ENCODE measurements around the gene SGSH. TPM values are rescaled to one million over a fixed set of nuclear protein-coding genes. Genes with fewer than 3 reads are reported as not detected.
"Not testable (repeated sequence)": the region's sequence is repeated elsewhere in the genome, so short reads cannot be mapped to it uniquely, and the experiment has no call there.

Gene SGSH
- total RNA-seq, 4 donors from 2014 or later: 3.2 to 11.7 (median 6.1) TPM

DNA sequence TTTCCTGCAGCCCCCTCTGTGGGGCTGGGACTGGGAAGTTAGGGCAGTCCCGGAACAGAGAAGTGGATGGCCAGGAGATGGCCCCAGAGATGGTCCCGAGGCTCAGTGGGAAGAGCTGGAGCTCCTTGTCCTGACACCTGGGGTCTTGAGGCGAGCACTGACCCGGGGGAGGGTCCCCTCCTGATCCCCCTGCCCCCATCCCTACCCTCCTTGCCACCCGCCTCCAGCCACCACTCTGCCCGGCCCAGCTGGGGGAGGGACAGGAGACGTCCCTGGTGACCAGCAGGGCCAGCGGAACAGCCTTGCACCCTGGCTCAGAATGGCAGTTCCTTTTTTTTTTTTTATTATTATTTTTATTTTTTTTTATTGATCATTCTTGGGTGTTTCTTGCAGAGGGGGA is 26.6 kb upstream of the SGSH start:
- peaks cover 0 to 13% of the 10 kb centered on the region in 2 donors for H3K36me3 ChIP-seq
- in situ Hi-C loops (cut with MboI; ENCODE audit: low sequenced_read_pairs in 4 of 4): no loop called here

DNA sequence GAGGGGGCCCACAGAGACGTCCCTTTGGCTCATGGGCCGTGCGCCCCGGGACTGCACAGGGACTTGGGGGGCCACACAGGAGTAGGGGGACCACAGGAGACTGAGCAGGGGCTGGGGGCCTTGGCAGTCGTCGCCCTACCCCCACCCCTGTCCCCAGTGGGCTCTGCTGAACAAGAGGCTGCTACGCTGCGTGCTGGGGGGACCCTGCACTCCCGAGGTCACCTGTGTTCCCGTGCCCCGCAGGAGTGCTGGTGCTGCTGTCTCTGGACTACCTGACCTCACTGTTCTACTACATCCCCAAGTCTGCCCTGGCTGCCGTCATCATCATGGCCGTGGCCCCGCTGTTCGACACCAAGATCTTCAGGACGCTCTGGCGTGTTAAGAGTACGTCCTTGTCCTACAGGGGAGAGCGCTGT is 26.1 kb upstream of the SGSH start:
- TF ChIP-seq, protein P1, sequence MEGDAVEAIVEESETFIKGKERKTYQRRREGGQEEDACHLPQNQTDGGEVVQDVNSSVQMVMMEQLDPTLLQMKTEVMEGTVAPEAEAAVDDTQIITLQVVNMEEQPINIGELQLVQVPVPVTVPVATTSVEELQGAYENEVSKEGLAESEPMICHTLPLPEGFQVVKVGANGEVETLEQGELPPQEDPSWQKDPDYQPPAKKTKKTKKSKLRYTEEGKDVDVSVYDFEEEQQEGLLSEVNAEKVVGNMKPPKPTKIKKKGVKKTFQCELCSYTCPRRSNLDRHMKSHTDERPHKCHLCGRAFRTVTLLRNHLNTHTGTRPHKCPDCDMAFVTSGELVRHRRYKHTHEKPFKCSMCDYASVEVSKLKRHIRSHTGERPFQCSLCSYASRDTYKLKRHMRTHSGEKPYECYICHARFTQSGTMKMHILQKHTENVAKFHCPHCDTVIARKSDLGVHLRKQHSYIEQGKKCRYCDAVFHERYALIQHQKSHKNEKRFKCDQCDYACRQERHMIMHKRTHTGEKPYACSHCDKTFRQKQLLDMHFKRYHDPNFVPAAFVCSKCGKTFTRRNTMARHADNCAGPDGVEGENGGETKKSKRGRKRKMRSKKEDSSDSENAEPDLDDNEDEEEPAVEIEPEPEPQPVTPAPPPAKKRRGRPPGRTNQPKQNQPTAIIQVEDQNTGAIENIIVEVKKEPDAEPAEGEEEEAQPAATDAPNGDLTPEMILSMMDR (IDR thresholded peaks at IDR 0.05 in 4 of 5, conservative IDR thresholded peaks at IDR 0.05 in 1 of 5): no peak
- no peak for TF ChIP-seq POLR2A (IDR thresholded peaks at IDR 0.05)
- intact Hi-C loops (cut with DNase I; ENCODE audit: low total_unique reads) (no loop called here), in situ Hi-C loops (cut with MboI; ENCODE audit: low sequenced_read_pairs in 4 of 4) (no loop called here)
- Histone ChIP-seq H3K27ac (no peak overlapping the region), H3K4me1 (peaks cover 0 to 6% of the 10 kb centered on the region in 2 donors), H3K36me3 (peaks cover 0 to 17% of the 10 kb centered on the region in 2 donors), H3K4me3 (no peak overlapping the region), H3K27me3 (no peaks in the 10 kb centered on the region), H3K9me3 (no peaks in the 10 kb centered on the region)
- ATAC-seq (no peak), DNase-seq (no peak)

More for the DNA sequence above, 26.6 kb upstream of the SGSH start:
- Histone ChIP-seq H3K27ac (no peak overlapping the region), H3K9me3 (no peaks in the 10 kb centered on the region), H3K27me3 (no peaks in the 10 kb centered on the region), H3K4me3 (no peak overlapping the region), H3K4me1 (peaks cover 0 to 6% of the 10 kb centered on the region in 2 donors)
- DNase-seq: no peak
- ATAC-seq: no peak
- intact Hi-C loops (cut with DNase I; ENCODE audit: low total_unique reads): no loop called here
- no peak for TF ChIP-seq POLR2A (IDR thresholded peaks at IDR 0.05)
- TF ChIP-seq, protein P1 (IDR thresholded peaks at IDR 0.05 in 4 of 5, conservative IDR thresholded peaks at IDR 0.05 in 1 of 5): no peak

DNA sequence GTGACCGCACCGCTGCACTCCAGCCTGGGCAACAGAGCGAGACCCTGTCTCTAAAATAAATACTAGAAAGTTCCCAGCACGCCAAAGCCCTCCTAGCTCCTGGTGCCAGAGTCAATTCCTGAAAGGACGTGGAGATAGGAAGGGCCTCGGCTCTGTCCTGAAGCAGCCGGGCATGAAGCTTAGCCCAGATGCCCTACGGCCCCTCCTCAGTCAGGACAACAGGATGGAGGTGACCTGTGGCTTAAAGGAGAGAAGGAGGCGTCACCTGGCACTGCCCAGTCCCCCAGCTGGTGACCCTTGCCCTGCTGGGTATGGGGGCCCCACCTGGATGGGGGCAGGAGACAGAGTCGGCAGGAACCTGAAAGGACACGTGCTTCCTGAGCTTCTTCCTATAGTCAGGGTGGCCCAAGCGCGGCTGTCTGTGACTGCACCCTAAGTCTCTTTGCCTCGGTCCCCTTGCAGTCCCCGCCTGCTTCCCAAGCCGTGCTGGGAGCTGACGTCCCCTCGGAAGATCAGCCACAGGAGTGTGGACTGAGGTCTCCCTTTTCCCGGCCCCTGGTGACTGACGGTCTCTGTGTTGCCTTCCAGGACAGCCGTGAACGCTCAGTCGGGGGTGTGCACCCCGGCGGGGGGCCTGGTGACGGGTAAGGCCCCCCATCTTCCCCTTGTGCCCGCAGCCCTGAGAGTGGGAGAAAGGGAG is 25.6 kb upstream of the SGSH start:
- TF ChIP-seq POLR2A (IDR thresholded peaks at IDR 0.05): no peak
- TF ChIP-seq, protein P1 (IDR thresholded peaks at IDR 0.05 in 4 of 5, conservative IDR thresholded peaks at IDR 0.05 in 1 of 5): no peak
- H3K4me1 ChIP-seq: peaks cover 0 to 6% of the 10 kb centered on the region in 2 donors
- in situ Hi-C loops (cut with MboI; ENCODE audit: low sequenced_read_pairs in 4 of 4) (no loop called here), intact Hi-C loops (cut with DNase I; ENCODE audit: low total_unique reads) (no loop called here)
- no peaks in the 10 kb centered on the region for H3K27me3 ChIP-seq
- DNase-seq (no peak), ATAC-seq (no peak)
- no peak overlapping the region for H3K27ac ChIP-seq
- no peaks in the 10 kb centered on the region for H3K9me3 ChIP-seq
- peaks cover 0 to 19% of the 10 kb centered on the region in 2 donors for H3K36me3 ChIP-seq
- no peak overlapping the region for H3K4me3 ChIP-seq

DNA sequence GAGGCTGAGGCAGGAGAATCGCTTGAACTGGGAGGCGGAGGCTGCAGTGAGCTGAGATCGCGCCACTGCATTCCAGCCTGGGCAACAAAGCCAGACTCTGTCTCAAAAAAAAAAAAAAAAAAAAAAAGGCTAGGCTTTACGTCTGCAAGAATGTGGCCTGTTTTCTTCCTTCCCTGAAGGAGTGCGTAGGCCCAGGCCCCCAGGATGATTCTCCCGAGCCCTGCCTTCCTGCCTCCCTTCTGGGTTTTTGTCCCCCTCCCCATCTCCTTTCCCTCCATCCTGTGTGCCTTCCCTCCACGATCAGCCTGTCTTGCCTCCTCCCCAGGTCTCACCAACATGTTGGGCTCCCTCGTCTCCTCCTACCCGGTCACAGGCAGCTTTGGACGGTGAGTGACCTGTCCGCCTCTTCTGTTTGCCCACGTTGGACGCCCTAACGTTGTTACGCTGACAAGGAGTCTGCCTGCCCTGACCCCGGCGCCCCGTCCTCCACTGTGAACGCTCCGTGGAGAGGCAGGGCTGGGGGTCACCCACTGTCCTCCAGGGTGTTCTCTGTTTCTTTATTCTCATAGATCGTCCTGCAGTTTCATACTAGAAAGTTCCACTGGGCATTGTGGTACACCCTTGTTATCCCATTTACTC is 24.9 kb upstream of the SGSH start:
- H3K4me1 ChIP-seq: peaks cover 0 to 6% of the 10 kb centered on the region in 2 donors
- TF ChIP-seq POLR2A (IDR thresholded peaks at IDR 0.05): no peak
- TF ChIP-seq, protein P1 (IDR thresholded peaks at IDR 0.05 in 4 of 5, conservative IDR thresholded peaks at IDR 0.05 in 1 of 5): no peak
- no peak for DNase-seq
- in situ Hi-C loops (cut with MboI; ENCODE audit: low sequenced_read_pairs in 4 of 4): no loop called here
- H3K9me3 ChIP-seq: no peaks in the 10 kb centered on the region
- H3K27ac ChIP-seq: no peak overlapping the region
- ATAC-seq: no peak
- no peaks in the 10 kb centered on the region for H3K27me3 ChIP-seq
- no peak overlapping the region for H3K4me3 ChIP-seq
- intact Hi-C loops (cut with DNase I; ENCODE audit: low total_unique reads): no loop called here
- H3K36me3 ChIP-seq: peaks cover 0 to 19% of the 10 kb centered on the region in 2 donors

DNA sequence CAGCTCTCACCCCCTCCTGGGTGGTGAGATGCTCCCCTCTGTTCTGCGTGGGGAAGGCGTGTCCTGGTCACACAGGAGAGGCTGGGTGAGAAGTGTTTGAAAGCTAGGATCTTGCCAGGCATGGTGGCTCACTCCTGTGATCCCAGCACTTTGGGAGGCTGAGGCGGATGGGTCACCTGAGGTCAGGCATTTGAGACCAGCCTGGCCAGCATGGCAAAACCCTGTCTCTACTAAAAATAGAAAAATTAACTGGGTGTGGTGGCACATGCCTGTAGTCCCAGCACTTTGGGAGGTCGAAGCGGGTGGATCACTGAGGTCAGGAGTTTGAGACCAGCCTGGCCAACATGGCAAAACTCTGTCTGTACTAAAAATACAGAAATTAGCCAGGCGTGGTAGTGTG is 24.3 kb upstream of the SGSH start:
- H3K27me3 ChIP-seq; H3K4me3 ChIP-seq; intact Hi-C loops (cut with DNase I; ENCODE audit: low total_unique reads); H3K9me3 ChIP-seq; H3K4me1 ChIP-seq; in situ Hi-C loops (cut with MboI; ENCODE audit: low sequenced_read_pairs in 4 of 4): not testable (repeated sequence)
- H3K27ac ChIP-seq: peak overlapping the region; percentile 35 to 81 (median 64)
- ATAC-seq (peak in 1 of 2 donors; percentile 33), DNase-seq (peak in 1 of 2 donors; percentile 58)
- peaks cover 0 to 19% of the 10 kb centered on the region in 2 donors for H3K36me3 ChIP-seq
